ENCODE measurements around the gene SLC39A7.

- no peak for TF ChIP-seq EZH2 (IDR thresholded peaks at IDR 0.05; ENCODE audit: borderline replicate concordance, low read length)
- TF ChIP-seq CTCF (IDR thresholded peaks at IDR 0.05; ENCODE audit: low read length) = no peak
Observed at GRCh38 chr6:33241968-33242367, 41.3 kb downstream of the SLC39A7 start.
